GM18519 (cell line): ENCODE measurements around the gene NTMT1.
"Not testable (repeated sequence)": the region's sequence is repeated elsewhere in the genome, so short reads cannot be mapped to it uniquely, and the experiment has no call there.

Source experiments
- ATAC-seq: cut with Tn5 transposase; IDR thresholded peaks from one replicate; pipeline ENCODE4 v1.9.1; 2021; ENCODE audit warnings: mild to moderate bottlenecking, moderate library complexity; ENCODE audit not compliant: unreplicated experiment, low FRiP score

NTMT1 gene

GRCh38 chr9:129649726-129650679 is 24.0 kb downstream of the NTMT1 start:
- no peak for ATAC-seq

GRCh38 chr9:129650680-129651235 is 24.8 kb downstream of the NTMT1 start:
- no peak for ATAC-seq

DNA sequence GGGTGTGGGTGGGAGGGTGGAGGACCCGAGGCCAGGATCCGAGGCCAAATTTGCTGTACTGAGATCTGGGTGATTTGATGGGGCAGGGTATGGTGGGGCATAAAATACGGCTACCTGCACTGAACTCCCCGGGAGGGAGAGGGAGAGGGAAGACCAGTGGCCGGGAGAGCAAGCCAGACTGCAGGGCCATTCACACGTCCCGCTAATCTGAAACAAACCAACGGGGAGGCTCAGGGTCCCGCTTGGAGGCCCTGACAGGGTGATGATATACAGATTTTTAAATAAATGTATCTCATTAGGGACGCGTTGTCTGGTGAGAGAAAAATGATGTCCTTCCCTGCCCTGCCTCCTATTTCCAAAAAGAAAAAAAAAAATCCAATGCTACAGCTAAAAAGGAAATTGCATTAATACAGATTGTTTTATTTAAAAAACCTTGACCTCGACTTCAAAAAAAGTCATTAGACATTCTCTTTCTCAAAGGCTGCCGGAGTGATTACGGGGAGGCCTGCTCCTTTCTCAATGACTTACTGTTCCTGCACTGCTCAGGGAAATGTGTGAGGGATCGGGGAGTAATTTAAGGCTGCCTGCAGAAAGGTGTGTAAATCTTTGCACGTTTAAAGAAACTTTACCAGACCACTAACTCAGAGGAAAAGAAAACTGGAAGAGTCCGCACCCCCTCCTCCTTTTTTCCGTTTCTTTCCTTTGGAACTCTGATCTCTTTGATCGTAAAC is 28.0 kb downstream of the NTMT1 start:
- ATAC-seq: no peak

- no peak for ATAC-seq
Observed at GRCh38 chr9:129654554-129655040, 28.6 kb downstream of the NTMT1 start.

GRCh38 chr9:129655154-129655553 is 29.2 kb downstream of the NTMT1 start:
- no peak for ATAC-seq

GRCh38 chr9:129655696-129656095 is 29.7 kb downstream of the NTMT1 start:
- no peak for ATAC-seq

DNA sequence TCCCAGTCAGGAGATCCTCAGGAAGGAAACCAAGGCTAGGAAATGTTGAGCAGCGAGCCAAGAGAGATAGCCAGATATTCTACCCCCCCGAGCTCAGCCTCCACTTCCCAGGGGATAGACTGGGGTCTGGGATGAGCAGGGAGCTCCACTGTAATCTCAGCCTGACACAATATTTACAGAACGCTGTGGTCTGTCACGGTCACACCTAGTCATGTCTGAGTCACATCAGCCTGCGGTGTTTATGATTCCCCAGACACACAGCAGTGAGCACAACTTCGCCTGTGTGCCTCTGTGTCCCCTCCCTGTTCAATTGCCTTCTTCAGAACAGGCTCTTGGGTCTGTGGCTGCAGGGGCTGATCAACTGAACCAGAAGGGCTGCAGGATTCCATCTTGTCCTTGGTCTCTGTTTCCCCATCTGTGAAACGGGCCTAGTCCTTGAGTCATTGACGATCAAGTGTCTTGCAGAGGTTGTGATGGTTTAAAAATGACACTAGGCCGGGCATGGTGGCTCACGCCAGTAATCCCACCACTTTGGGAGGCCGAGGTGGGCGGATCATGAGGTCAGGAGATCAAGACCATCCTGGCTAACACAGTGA is 30.9 kb downstream of the NTMT1 start:
- ATAC-seq: no peak

DNA sequence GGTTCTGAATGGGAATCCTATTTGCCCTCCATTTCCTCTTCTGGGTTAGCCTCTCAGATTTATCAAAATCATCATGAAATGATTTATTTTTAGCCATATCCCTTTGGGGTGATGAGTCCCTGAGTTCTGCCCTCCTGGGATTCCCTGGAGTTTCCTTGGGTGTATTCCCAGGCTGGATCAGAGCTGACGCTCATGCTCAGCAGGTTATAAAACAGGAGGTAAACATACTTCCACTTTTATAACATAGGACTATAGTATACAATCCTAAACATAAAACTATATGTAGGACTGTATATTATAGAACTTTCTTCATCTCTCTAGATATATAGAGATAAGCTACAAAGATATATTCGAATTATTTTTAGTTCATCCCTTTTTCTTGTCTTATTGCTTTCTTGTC is 35.1 kb downstream of the NTMT1 start:
- no peak for ATAC-seq

- ATAC-seq: not testable (repeated sequence)
Observed at GRCh38 chr9:129662239-129662638, 36.3 kb downstream of the NTMT1 start.

DNA sequence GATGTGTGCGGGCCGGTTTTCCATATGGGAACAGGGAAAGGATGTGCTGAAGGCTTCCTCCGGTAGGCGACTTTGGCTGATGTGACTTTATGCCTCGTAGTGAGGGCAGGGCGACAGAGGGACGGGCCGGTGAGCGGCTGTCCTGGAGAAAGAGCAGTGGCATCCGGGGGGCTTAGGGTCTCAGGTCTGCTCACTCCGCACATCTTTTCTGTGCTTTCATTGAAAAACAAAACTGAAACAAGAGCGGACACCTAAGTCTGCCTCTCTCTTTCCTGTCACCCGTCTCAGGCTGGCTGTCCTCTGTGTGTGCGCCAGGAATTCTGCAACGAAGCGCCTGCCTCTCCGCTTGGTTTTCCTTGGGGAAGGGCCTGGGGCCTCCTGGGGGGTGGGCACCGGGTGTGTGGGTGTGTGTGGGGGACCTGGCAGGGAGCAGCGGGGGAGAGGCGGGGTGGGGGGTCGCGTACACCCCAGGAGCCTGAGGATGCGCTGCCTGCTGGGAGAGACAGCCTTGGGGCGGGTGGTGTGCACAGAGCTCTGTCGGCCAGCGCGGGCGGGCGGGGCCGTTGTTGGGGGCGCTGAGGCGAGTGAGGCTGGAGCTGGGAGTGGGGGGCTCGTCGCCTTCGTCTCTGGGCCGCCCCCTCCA is 38.9 kb downstream of the NTMT1 start:
- no peak for ATAC-seq

DNA sequence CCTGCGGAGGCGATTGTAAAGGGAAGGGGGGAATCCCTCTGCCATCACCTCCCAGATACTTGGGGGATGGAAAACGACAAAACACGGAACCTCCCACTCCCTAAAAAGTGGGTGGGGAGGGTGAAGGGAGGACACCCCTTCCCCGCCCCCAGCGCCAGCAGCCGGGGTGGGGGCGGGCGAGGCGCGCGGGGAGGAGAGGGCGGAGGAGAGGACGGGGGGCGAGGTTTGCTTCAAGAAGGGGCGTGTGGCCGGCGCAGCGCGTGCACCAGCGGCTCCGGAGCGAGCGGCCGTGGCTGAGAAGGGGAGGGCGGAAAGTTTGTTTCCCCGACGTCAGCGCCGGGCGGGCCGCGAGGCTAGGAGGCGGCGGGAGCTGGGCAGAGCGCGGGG is 39.4 kb downstream of the NTMT1 start, which contains the start of gene PRRX2:
TSS of gene PRRX2 (plus strand) at position 259 of the 387 bp plus-strand sequence. CDS start 221 bp downstream, outside the sequence.
- no peak for ATAC-seq

GRCh38 chr9:129665814-129666520 is 40.0 kb downstream of the NTMT1 start:
- ATAC-seq: no peak

DNA sequence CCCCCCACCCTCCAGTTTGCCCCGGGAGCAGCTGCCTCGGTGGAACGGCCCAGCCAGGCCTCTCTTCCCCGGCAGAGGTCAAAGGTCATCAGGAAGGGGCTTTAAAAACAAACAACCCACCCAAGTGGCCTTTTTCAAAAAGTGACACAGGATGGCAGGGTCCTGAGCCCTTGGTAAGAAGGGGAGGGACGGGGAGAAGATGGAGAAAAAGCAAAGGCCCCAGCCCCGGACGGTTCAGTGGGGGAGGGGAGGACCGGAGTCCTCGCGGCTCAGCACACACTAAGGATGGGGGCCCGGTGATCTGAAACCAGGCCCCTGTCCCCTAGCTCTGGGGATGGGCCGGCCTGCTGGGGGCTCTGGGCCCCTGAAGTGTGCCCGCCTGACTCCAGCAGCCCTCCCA is 40.6 kb downstream of the NTMT1 start:
- no peak for ATAC-seq

DNA sequence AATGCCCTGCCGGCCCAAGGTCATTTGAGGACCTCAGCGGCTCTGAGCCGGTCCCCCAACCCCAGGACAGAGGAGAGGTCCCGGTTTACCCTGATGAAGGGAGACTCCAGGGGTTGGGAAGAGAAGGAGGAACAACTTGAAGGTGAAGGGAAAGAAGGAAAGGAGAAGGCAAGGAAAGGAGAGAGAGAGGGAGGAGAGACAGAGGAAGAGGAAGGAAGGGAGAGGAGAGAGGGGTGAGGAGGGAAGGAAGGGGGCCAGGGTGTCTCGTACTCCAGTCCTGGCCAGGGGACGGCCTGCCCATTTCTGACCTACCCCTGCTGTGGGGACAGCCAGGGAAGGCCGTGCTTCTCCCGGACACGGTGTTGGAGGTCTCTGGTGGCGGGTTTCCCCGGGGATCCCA is 41.4 kb downstream of the NTMT1 start:
- ATAC-seq: no peak

GRCh38 chr9:129667850-129668249 is 41.9 kb downstream of the NTMT1 start:
- no peak for ATAC-seq

GRCh38 chr9:129669141-129669718 is 43.3 kb downstream of the NTMT1 start:
- no peak for ATAC-seq

- ATAC-seq: no peak
Observed at GRCh38 chr9:129669946-129670345, 44.0 kb downstream of the NTMT1 start.

GRCh38 chr9:129671065-129671464 is 45.1 kb downstream of the NTMT1 start:
- ATAC-seq: no peak

DNA sequence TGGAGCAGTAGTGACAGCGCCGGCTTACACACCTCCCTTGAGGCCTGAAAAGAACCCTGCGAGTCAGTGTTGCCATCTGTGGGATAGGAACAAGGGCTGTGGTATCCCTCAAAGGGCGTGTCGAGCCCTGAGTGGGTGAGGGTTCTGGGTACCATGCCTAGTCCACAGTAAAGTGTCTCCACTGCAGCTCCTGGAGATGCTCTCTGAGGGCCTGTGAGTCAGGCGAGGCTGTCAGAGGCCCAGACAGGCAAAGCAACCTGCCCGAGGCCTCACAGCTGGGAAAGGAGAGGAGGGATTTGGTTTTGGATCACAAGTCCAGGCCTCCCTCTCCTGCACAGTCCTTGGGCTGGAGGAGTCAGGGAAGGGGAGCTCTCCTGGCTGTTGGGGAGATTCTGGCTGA is 45.6 kb downstream of the NTMT1 start:
- ATAC-seq: no peak
